ENCODE results near the gene RNASE3. TPM values are rescaled to one million over a fixed set of nuclear protein-coding genes. Genes with fewer than 3 reads are reported as not detected.

Gene RNASE3
- total and polyA plus RNA-seq, 2 donors = not detected

Other genes starting within 250 kb of the RNASE3 start
- not detected for gene OR6S1, start 249.7 kb upstream of the RNASE3 start, total RNA-seq
- gene OR6S1, start 249.7 kb upstream of the RNASE3 start, polyA plus RNA-seq = not detected
- 39.5 TPM for gene RNASE4, start 206.8 kb upstream of the RNASE3 start, total RNA-seq
- gene RNASE4, start 206.8 kb upstream of the RNASE3 start, polyA plus RNA-seq = 135 TPM
- 7.8 TPM for gene ANG, start 202.6 kb upstream of the RNASE3 start, total RNA-seq
- gene ANG, start 202.6 kb upstream of the RNASE3 start, polyA plus RNA-seq = 47.3 TPM
- gene EDDM3A, start 145.5 kb upstream of the RNASE3 start, total RNA-seq = not detected
- gene EDDM3A, start 145.5 kb upstream of the RNASE3 start, polyA plus RNA-seq = not detected
- gene EDDM3B, start 123.0 kb upstream of the RNASE3 start, total RNA-seq = not detected
- gene EDDM3B, start 123.0 kb upstream of the RNASE3 start, polyA plus RNA-seq = not detected
- gene RNASE6, start 110.1 kb upstream of the RNASE3 start, total RNA-seq = 5.6 TPM
- 18.0 TPM for gene RNASE6, start 110.1 kb upstream of the RNASE3 start, polyA plus RNA-seq
- gene RNASE1, start 88.5 kb upstream of the RNASE3 start, total RNA-seq = 139 TPM
- 323 TPM for gene RNASE1, start 88.5 kb upstream of the RNASE3 start, polyA plus RNA-seq
- 1.3 TPM for gene RNASE2, start 64.1 kb downstream of the RNASE3 start, total RNA-seq
- 11.4 TPM for gene RNASE2, start 64.1 kb downstream of the RNASE3 start, polyA plus RNA-seq
- 38.3 TPM for gene METTL17, start 98.6 kb downstream of the RNASE3 start, total RNA-seq
- gene METTL17, start 98.6 kb downstream of the RNASE3 start, polyA plus RNA-seq = 52.1 TPM
- gene SLC39A2, start 107.9 kb downstream of the RNASE3 start, total RNA-seq = 1.2 TPM
- 0.47 TPM for gene SLC39A2, start 107.9 kb downstream of the RNASE3 start, polyA plus RNA-seq
- 84.5 TPM for gene NDRG2, start 133.7 kb downstream of the RNASE3 start, total RNA-seq
- gene NDRG2, start 133.7 kb downstream of the RNASE3 start, polyA plus RNA-seq = 272 TPM
- not detected for gene TPPP2, start 138.8 kb downstream of the RNASE3 start, total RNA-seq
- not detected for gene TPPP2, start 138.8 kb downstream of the RNASE3 start, polyA plus RNA-seq
- not detected for gene RNASE13, start 143.4 kb downstream of the RNASE3 start, total RNA-seq
- gene RNASE13, start 143.4 kb downstream of the RNASE3 start, polyA plus RNA-seq = not detected
- not detected for gene RNASE7, start 151.0 kb downstream of the RNASE3 start, total RNA-seq
- 0.06 TPM for gene RNASE7, start 151.0 kb downstream of the RNASE3 start, polyA plus RNA-seq
- not detected for gene RNASE8, start 166.4 kb downstream of the RNASE3 start, total RNA-seq
- not detected for gene RNASE8, start 166.4 kb downstream of the RNASE3 start, polyA plus RNA-seq
- 43.9 TPM for gene ARHGEF40, start 178.9 kb downstream of the RNASE3 start, total RNA-seq
- 27.9 TPM for gene ARHGEF40, start 178.9 kb downstream of the RNASE3 start, polyA plus RNA-seq
- gene ZNF219, start 207.3 kb downstream of the RNASE3 start, total RNA-seq = 9.8 TPM
- gene ZNF219, start 207.3 kb downstream of the RNASE3 start, polyA plus RNA-seq = 67.1 TPM
- 0.37 TPM for gene TMEM253, start 209.7 kb downstream of the RNASE3 start, total RNA-seq
- 0.42 TPM for gene TMEM253, start 209.7 kb downstream of the RNASE3 start, polyA plus RNA-seq

All from urinary bladder (tissue), 2 donors.